GM10248 (cell line): Measurements from ENCODE around the gene SP140L.

Source experiments
- CTCF ChIA-PET: fragments of 300-600 bp; sonication (Branson Sonifier 250); formaldehyde crosslinking; extraction: SDS; loops from one replicate; lab custom pipeline; 2021; ENCODE audit warnings: antibody characterized with exemption; lab: Yijun Ruan, JAX
- POLR2A ChIA-PET: fragments of 350-650 bp; sonication (Branson Sonifier 250); formaldehyde crosslinking; extraction: SDS; loops from one replicate; lab custom pipeline; 2020; ENCODE audit warnings: antibody characterized with exemption; lab: Yijun Ruan, JAX
- DNase-seq: peaks from one replicate; pipeline ENCODE4 v3.0.0; 2012; ENCODE audit errors: extremely low spot score
- TF ChIP-seq, protein P1 (sequence below): IDR thresholded peaks from 2 replicates; pipeline ENCODE4 v1.5.1; 2012; ENCODE audit warnings: mild to moderate bottlenecking, low read depth; ENCODE audit errors: extremely low read depth, missing control alignments, control extremely low read depth

SP140L gene

DNA sequence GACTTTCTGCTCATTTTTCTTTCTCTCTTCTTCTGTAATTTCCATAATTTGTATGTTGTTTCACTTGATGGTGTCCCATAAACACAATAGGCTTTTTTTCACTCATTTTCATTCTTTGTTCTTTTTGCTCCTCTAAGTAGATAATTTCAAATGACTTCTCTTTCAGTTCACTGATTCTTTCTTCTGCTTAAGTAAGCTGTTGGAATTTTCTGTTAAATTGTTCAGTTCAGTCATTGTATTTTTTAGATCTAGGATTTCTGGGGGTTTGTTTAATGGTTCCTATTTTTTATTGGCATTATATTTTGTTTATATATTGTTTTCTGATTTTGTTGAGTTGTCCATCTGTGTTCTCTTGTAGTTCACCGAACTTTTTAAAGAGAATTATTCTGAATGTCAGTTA is 19.5 kb downstream of the SP140L start:
- POLR2A ChIA-PET, result no interaction called here
- CTCF ChIA-PET, result interaction anchor here (0.6 to 2.3 kb wide), 5 partner anchors 11 to 186 kb away, joined by 3 to 6 read pairs (median 3); no protein-coding TSS in a partner anchor
- TF ChIP-seq, protein P1, sequence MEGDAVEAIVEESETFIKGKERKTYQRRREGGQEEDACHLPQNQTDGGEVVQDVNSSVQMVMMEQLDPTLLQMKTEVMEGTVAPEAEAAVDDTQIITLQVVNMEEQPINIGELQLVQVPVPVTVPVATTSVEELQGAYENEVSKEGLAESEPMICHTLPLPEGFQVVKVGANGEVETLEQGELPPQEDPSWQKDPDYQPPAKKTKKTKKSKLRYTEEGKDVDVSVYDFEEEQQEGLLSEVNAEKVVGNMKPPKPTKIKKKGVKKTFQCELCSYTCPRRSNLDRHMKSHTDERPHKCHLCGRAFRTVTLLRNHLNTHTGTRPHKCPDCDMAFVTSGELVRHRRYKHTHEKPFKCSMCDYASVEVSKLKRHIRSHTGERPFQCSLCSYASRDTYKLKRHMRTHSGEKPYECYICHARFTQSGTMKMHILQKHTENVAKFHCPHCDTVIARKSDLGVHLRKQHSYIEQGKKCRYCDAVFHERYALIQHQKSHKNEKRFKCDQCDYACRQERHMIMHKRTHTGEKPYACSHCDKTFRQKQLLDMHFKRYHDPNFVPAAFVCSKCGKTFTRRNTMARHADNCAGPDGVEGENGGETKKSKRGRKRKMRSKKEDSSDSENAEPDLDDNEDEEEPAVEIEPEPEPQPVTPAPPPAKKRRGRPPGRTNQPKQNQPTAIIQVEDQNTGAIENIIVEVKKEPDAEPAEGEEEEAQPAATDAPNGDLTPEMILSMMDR, result no peak
- DNase-seq, result no peak

DNA sequence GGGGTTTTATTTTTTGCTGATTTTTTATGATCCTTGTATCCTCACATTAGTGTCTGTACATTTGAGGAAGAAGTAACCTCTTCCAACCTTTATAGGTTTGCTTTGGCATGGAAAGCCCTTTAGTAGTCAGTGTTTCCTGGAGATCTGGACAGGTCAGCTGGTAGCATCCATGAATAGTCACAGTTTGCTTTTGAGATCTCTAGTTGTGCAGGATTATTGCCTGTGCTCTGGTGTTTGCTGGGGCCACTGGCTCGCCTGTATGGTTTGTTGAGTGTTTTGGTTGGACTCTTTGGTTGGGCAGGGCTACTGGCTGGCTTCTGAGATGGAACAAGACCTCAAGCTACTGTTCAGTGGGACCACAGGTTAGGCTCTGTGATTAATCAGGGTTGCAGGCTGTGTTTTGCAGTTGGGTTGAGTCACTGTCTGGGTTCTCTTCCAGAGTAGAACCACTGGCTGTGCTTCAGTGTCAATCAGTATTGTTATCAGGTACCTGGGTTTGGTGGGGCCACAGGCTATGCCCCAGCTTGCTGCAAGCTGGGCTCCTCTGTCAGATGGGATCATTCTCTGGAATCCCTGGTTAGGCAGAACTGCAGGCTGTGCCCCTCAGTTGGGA is 20.0 kb downstream of the SP140L start:
- CTCF ChIA-PET, result interaction anchor here (0.6 to 2.3 kb wide), 5 partner anchors 10 to 187 kb away, joined by 3 to 6 read pairs (median 3); no protein-coding TSS in a partner anchor
- TF ChIP-seq, protein P1, result no peak
- POLR2A ChIA-PET, result no interaction called here
- no peak for DNase-seq

GRCh38 chr2:230347659-230348305 is 20.8 kb downstream of the SP140L start:
- TF ChIP-seq, protein P1, result no peak
- DNase-seq, result peak; percentile 28
- POLR2A ChIA-PET, result no interaction called here
- CTCF ChIA-PET, result interaction anchor here (1.1 to 2.3 kb wide), 4 partner anchors 9 to 188 kb away, joined by 3 to 6 read pairs (median 4); partner anchors contain the start of gene SP140L

GRCh38 chr2:230348787-230349186 is 21.8 kb downstream of the SP140L start:
- CTCF ChIA-PET, result interaction anchor here (1.6 kb wide), 1 partner anchor 22 kb away, joined by 4 read pairs; the partner anchor contains the start of gene SP140L
- DNase-seq, result no peak
- TF ChIP-seq, protein P1, result no peak
- POLR2A ChIA-PET, result no interaction called here

DNA sequence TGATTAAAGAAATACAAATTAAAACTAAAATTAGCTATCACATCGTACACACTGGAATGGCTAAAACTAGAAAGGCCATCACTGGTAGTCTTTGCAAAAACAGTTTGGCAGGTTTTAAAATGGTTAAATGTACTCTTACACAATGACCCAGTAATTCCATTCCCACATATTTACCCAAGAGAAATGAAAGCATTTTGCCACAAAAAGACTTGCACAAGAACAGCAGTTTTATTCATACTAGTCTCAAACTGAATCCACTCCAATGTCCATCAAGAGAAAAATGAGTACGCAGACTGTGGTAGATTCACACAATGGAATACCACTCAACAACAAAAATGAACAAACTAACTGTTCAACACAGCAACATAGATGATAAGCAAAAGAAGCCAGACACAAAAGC is 29.1 kb downstream of the SP140L start:
- CTCF ChIA-PET, result no interaction called here
- POLR2A ChIA-PET, result no interaction called here
- no peak for DNase-seq
- TF ChIP-seq, protein P1, result no peak

GRCh38 chr2:230358305-230358704 is 31.3 kb downstream of the SP140L start:
- CTCF ChIA-PET, result no interaction called here
- POLR2A ChIA-PET, result no interaction called here
- DNase-seq, result no peak
- TF ChIP-seq, protein P1, result no peak
